WTC11 (cell line): ENCODE data around the gene PTPN1. TPM values are rescaled to one million over a fixed set of nuclear protein-coding genes. Genes with fewer than 3 reads are reported as not detected.
A peak's percentile ranks its signal among the peaks of the same experiment; 100 is the strongest.
"Not testable (repeated sequence)": the region's sequence is repeated elsewhere in the genome, so short reads cannot be mapped to it uniquely, and the experiment has no call there.

Experiments used
- ATAC-seq: fragments of 200-7000 bp; cut with Tn5 transposase; 2 replicates; pipeline ENCODE4 v1.10.0; 2021; ENCODE audit warnings: mild to moderate bottlenecking, moderate library complexity
- CTCF ChIA-PET: fragments of 300-600 bp; sonication (Branson Sonifier 250); formaldehyde crosslinking; loops from one replicate; lab custom pipeline; 2021; ENCODE audit warnings: antibody characterized with exemption; lab: Charles Lee
- POLR2A ChIA-PET: fragments of 350-600 bp; sonication (Branson Sonifier 250); formaldehyde crosslinking; loops from one replicate; lab custom pipeline; 2021; ENCODE audit warnings: antibody characterized with exemption; lab: Charles Lee
- DNase-seq: peaks from one replicate; pipeline ENCODE4 v3.0.0; 2021; ENCODE audit warnings: low spot score
- H3K27ac Mint-ChIP-seq: 2 replicates; pipeline ENCODE4 v1.8.0; 2021; ENCODE audit warnings: mixed read lengths
- H3K27me3 Mint-ChIP-seq: 2 replicates; pipeline ENCODE4 v1.8.0; 2021; ENCODE audit warnings: low read depth, mild to moderate bottlenecking, moderate library complexity, mixed read lengths
- H3K36me3 Mint-ChIP-seq: 2 replicates; pipeline ENCODE4 v1.8.0; 2021; ENCODE audit warnings: mixed read lengths
- H3K4me1 Mint-ChIP-seq: 2 replicates; pipeline ENCODE4 v1.8.0; 2022; ENCODE audit warnings: mixed read lengths
- H3K4me3 Mint-ChIP-seq: 2 replicates; pipeline ENCODE4 v1.8.0; 2021; ENCODE audit warnings: mild to moderate bottlenecking, moderate library complexity, mixed read lengths
- H3K9me3 Mint-ChIP-seq: 2 replicates; pipeline ENCODE4 v1.8.0; 2021; ENCODE audit warnings: mixed read lengths
- MXD4 ChIP-seq: fragments of 250-450 bp; sonication (Bioruptor Pico); IDR thresholded peaks from 2 replicates; pipeline ENCODE4 v1.8.0; 2021; ENCODE audit warnings: mild to moderate bottlenecking, moderate library complexity, borderline replicate concordance
- MYBL2 ChIP-seq: sonication (generic); formaldehyde crosslinking; IDR thresholded peaks from 2 replicates; pipeline ENCODE4 v1.8.1; 2023; ENCODE audit warnings: mild to moderate bottlenecking, moderate library complexity, missing genetic modification reagents
- NR2C2 ChIP-seq: sonication (generic); formaldehyde crosslinking; IDR thresholded peaks from 2 replicates; pipeline ENCODE4 v1.8.0; 2022; ENCODE audit warnings: mild to moderate bottlenecking, missing genetic modification reagents
- TEAD4 ChIP-seq: sonication (generic); formaldehyde crosslinking; IDR thresholded peaks from 2 replicates; pipeline ENCODE4 v1.8.0; 2022; ENCODE audit warnings: mild to moderate bottlenecking, missing genetic modification reagents
- ZNF121 ChIP-seq: sonication (generic); formaldehyde crosslinking; IDR thresholded peaks from 2 replicates; pipeline ENCODE4 v1.8.0; 2023; ENCODE audit warnings: missing genetic modification reagents
- ZNF219 ChIP-seq: sonication (generic); formaldehyde crosslinking; IDR thresholded peaks from 2 replicates; pipeline ENCODE4 v1.8.0; 2023; ENCODE audit warnings: missing genetic modification reagents, mild to moderate bottlenecking, borderline replicate concordance
- ZNF232 ChIP-seq: sonication (generic); formaldehyde crosslinking; IDR thresholded peaks from 2 replicates; pipeline ENCODE4 v1.8.0; 2022; ENCODE audit warnings: mild to moderate bottlenecking, missing genetic modification reagents
- ZNF396 ChIP-seq: fragments of 250-450 bp; sonication (Bioruptor Pico); IDR thresholded peaks from 2 replicates; pipeline ENCODE4 v1.8.0; 2021; ENCODE audit warnings: mild to moderate bottlenecking, moderate library complexity, borderline replicate concordance
- ZNF425 ChIP-seq: fragments of 250-450 bp; sonication (Bioruptor Pico); conservative IDR thresholded peaks from 2 replicates; pipeline ENCODE4 v1.9.0; 2021; ENCODE audit warnings: mild to moderate bottlenecking
- ZNF512 ChIP-seq: sonication (generic); formaldehyde crosslinking; IDR thresholded peaks from 2 replicates; pipeline ENCODE4 v1.8.1; 2022; ENCODE audit warnings: missing genetic modification reagents, borderline replicate concordance
- ZNF532 ChIP-seq: fragments of 250-450 bp; sonication (Bioruptor Pico); IDR thresholded peaks from 2 replicates; pipeline ENCODE4 v1.9.0; 2021; ENCODE audit warnings: mild to moderate bottlenecking, borderline replicate concordance
- total RNA-seq: library from RNA; stranded (reverse); gene quantifications from 3 replicates; pipeline ENCODE4 v1.2.3, GENCODE V29; 2021

PTPN1 gene
- total RNA-seq, 1 experiment from 2014 or later: 29.4 TPM

GRCh38 chr20:50598074-50598473 is 87.9 kb downstream of the PTPN1 start (continued):
- no peak for TF ChIP-seq MXD4 (CRISPR knock-in tag)
- TF ChIP-seq ZNF532 (CRISPR knock-in tag): no peak
- no peak for TF ChIP-seq ZNF425 (CRISPR knock-in tag)
- TF ChIP-seq ZNF219: no peak
- no peak for TF ChIP-seq ZNF512
- TF ChIP-seq ZNF232 (CRISPR knock-in tag): no peak
- no peak for TF ChIP-seq NR2C2 (CRISPR knock-in tag)
- TF ChIP-seq TEAD4 (CRISPR knock-in tag): no peak
- no peak for TF ChIP-seq ZNF396 (CRISPR knock-in tag)

- CTCF ChIA-PET: interaction anchor here (0.7 to 1.4 kb wide), 4 partner anchors 10 to 194 kb away, joined by 3 to 7 read pairs (median 4); no protein-coding TSS in a partner anchor
- H3K27me3 Mint-ChIP-seq, H3K9me3 Mint-ChIP-seq, DNase-seq, ATAC-seq, H3K36me3 Mint-ChIP-seq, H3K27ac Mint-ChIP-seq, H3K4me3 Mint-ChIP-seq: not testable (repeated sequence)
- H3K4me1 Mint-ChIP-seq: peaks cover 11% of the 10 kb centered on the region
- POLR2A ChIA-PET: interaction anchor here (0.6 kb wide), 1 partner anchor 142 kb away, joined by 4 read pairs; no protein-coding TSS in a partner anchor
These were observed 88.6 kb downstream of the PTPN1 start for GRCh38 chr20:50598768-50599167.

GRCh38 chr20:50600281-50600895 is 90.2 kb downstream of the PTPN1 start:
- ChIA-PET CTCF (interaction anchor here (0.7 kb wide), 1 partner anchor 149 kb away, joined by 3 read pairs; no protein-coding TSS in a partner anchor), POLR2A (no interaction called here)

More at GRCh38 chr20:50600281-50600895, 90.2 kb downstream of the PTPN1 start:
- Mint-ChIP-seq H3K27ac (no peak overlapping the region), H3K36me3 (no peaks in the 10 kb centered on the region), H3K9me3 (no peaks in the 10 kb centered on the region), H3K4me3 (no peak overlapping the region), H3K27me3 (no peaks in the 10 kb centered on the region), H3K4me1 (peaks cover 8% of the 10 kb centered on the region)
- ATAC-seq (no peak), DNase-seq (no peak)
- no peak for TF ChIP-seq MYBL2 (CRISPR knock-in tag)
- peak; percentile 54; the same call in 1 of the 2 replicates for TF ChIP-seq ZNF121 (CRISPR knock-in tag)
